ENCODE data around the gene ZNF77.

GRCh38 chr19:2885736-2886135, 59.0 kb downstream of the ZNF77 start:
- TF ChIP-seq EZH2 (IDR thresholded peaks at IDR 0.05; ENCODE audit: borderline replicate concordance, low read depth, low read length, severe bottlenecking) = no peak
- TF ChIP-seq CTCF (IDR thresholded peaks at IDR 0.05; ENCODE audit: borderline replicate concordance, extremely low read depth, low read length, poor library complexity, severe bottlenecking) = no peak

Measured in DND-41 (cell line).